ENCODE results near the gene SEMA3A.
"Not testable (repeated sequence)": the region's sequence is repeated elsewhere in the genome, so short reads cannot be mapped to it uniquely, and the experiment has no call there.

SEMA3A gene

GRCh38 chr7:84057576-84057975, 137.0 kb downstream of the SEMA3A start:
- no peak for DNase-seq

GRCh38 chr7:84055904-84056605, 138.5 kb downstream of the SEMA3A start:
- DNase-seq, result no peak

GRCh38 chr7:84055199-84055598, 139.4 kb downstream of the SEMA3A start:
- DNase-seq, result not testable (repeated sequence)

- no peak for DNase-seq
These were observed 145.3 kb downstream of the SEMA3A start for GRCh38 chr7:84049071-84049836.

GRCh38 chr7:84047085-84047484, 147.5 kb downstream of the SEMA3A start:
- no peak for DNase-seq

GRCh38 chr7:84044834-84045233, 149.8 kb downstream of the SEMA3A start:
- no peak for DNase-seq

GRCh38 chr7:84043661-84044191, 150.9 kb downstream of the SEMA3A start:
- no peak for DNase-seq

- no peak for DNase-seq
These were observed 152.5 kb downstream of the SEMA3A start for GRCh38 chr7:84042110-84042539.

- no peak for DNase-seq
These were observed 152.9 kb downstream of the SEMA3A start for GRCh38 chr7:84041649-84042048.

- no peak for DNase-seq
These were observed 154.2 kb downstream of the SEMA3A start for GRCh38 chr7:84040355-84040754.

GRCh38 chr7:84039432-84039831, 155.2 kb downstream of the SEMA3A start:
- DNase-seq, result no peak

GRCh38 chr7:84027678-84028077, 166.9 kb downstream of the SEMA3A start:
- no peak for DNase-seq

- DNase-seq, result no peak
These were observed 169.2 kb downstream of the SEMA3A start for GRCh38 chr7:84025332-84025927.

- DNase-seq, result peak; percentile 75
These were observed 171.8 kb downstream of the SEMA3A start for GRCh38 chr7:84022684-84023308.

GRCh38 chr7:84022009-84022408, 172.6 kb downstream of the SEMA3A start:
- DNase-seq, result no peak

GRCh38 chr7:84021292-84021908, 173.2 kb downstream of the SEMA3A start:
- DNase-seq, result no peak

- DNase-seq, result no peak
These were observed 176.9 kb downstream of the SEMA3A start for GRCh38 chr7:84017651-84018050.

- no peak for DNase-seq
These were observed 180.9 kb downstream of the SEMA3A start for GRCh38 chr7:84013616-84014240.

GRCh38 chr7:84009782-84010181, 184.8 kb downstream of the SEMA3A start:
- DNase-seq, result no peak

- no peak for DNase-seq
These were observed 185.5 kb downstream of the SEMA3A start for GRCh38 chr7:84009051-84009450.

- DNase-seq, result no peak
These were observed 191.4 kb downstream of the SEMA3A start for GRCh38 chr7:84003191-84003590.

GRCh38 chr7:84002348-84002747, 192.2 kb downstream of the SEMA3A start:
- no peak for DNase-seq

All from NCI-H187 treated with DMSO at 0.1 percent for 48 hours (cell line).